Nephron (organoid): ENCODE measurements around the gene PPARG.

Experiments
- H3K27ac Mint-ChIP-seq, 3 experiments: 2 replicates each; pipeline ENCODE4 v1.8.0; 2020; ENCODE audit warnings: mixed read lengths in 3 of 3, mild to moderate bottlenecking in 2 of 3, moderate library complexity in 1 of 3
- H3K27me3 Mint-ChIP-seq: 2 replicates; pipeline ENCODE4 v1.8.0; 2021; ENCODE audit warnings: low read depth, mild to moderate bottlenecking, moderate library complexity, mixed read lengths
- H3K36me3 Mint-ChIP-seq: 2 replicates; pipeline ENCODE4 v1.8.0; 2020; ENCODE audit warnings: low read depth, mixed read lengths
- H3K4me1 Mint-ChIP-seq: 2 replicates; pipeline ENCODE4 v1.8.0; 2020; ENCODE audit warnings: mixed read lengths
- H3K4me3 Mint-ChIP-seq, 3 experiments: 2 replicates each; pipeline ENCODE4 v1.8.0; 2020; ENCODE audit warnings: mild to moderate bottlenecking in 3 of 3, mixed read lengths in 3 of 3, moderate library complexity in 2 of 3
- H3K9me3 Mint-ChIP-seq: 2 replicates; pipeline ENCODE4 v1.8.0; 2020; ENCODE audit warnings: mixed read lengths
- TF ChIP-seq, protein P1 (sequence below), 3 experiments: fragments of 200-600 bp; sonication (generic); IDR thresholded peaks; one replicate each; pipeline ENCODE4 v1.5.0; 2021; ENCODE audit warnings: antibody characterized with exemption in 3 of 3; ENCODE audit not compliant: unreplicated experiment in 3 of 3

PPARG gene

DNA sequence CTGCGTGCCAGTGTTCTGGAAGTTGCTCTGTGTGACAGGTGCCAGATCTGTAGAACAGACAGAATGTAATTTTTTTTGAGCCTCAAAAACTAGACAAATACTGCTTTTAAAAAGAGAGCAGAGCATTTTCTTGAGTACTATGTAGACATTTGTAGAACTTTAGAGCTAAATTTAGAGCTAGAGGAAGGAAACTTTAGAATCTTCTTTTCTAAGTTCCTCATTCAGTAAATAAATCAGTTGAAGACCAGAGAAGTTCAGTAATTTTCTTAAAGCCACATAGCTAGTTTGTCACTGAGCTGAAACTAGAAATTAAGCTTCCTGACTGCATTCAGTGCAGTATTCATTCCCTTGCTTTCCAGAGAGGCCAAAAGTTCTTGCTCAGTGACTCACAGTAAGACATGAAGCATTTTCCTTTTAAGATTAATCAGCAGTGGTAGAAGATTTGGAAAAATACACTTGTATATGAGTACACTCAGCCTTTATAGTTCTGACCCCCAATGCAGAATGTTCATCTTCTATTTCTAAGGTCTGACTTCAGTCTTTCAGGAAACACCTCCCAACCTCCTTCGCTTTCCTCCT is 111.8 kb downstream of the PPARG start:
- peaks cover 41% of the 10 kb centered on the region for H3K27me3 Mint-ChIP-seq
- H3K4me3 Mint-ChIP-seq: no peak overlapping the region

DNA sequence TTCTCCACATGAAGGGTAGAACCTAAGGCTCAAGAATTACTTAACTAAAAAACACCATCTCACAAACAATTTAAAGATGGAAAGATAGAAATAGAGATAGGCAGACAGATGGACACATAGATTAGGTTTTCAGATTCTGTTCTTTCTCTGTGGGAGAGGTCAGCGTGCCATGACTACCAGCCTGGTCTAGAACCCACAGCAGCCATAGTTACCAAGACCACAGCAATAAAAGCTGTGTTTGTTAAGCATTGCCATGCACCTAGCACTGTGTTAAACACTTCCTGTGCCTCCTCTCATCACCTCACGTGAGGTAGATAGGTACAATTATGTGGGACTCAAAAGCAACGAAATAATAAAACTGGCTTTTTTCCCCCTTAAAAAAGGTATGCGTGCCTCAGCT is 112.3 kb downstream of the PPARG start:
- Mint-ChIP-seq H3K4me3 (no peak overlapping the region), H3K27ac (no peak overlapping the region), H3K36me3 (peaks cover 15% of the 10 kb centered on the region), H3K9me3 (peaks cover 6% of the 10 kb centered on the region), H3K4me1 (peaks cover 6% of the 10 kb centered on the region), H3K27me3 (peaks cover 39% of the 10 kb centered on the region)
- TF ChIP-seq, protein P1, sequence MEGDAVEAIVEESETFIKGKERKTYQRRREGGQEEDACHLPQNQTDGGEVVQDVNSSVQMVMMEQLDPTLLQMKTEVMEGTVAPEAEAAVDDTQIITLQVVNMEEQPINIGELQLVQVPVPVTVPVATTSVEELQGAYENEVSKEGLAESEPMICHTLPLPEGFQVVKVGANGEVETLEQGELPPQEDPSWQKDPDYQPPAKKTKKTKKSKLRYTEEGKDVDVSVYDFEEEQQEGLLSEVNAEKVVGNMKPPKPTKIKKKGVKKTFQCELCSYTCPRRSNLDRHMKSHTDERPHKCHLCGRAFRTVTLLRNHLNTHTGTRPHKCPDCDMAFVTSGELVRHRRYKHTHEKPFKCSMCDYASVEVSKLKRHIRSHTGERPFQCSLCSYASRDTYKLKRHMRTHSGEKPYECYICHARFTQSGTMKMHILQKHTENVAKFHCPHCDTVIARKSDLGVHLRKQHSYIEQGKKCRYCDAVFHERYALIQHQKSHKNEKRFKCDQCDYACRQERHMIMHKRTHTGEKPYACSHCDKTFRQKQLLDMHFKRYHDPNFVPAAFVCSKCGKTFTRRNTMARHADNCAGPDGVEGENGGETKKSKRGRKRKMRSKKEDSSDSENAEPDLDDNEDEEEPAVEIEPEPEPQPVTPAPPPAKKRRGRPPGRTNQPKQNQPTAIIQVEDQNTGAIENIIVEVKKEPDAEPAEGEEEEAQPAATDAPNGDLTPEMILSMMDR (IDR thresholded peaks at IDR 0.05; ENCODE audit: unreplicated experiment in 3 of 3): no peak

More for the DNA sequence above, 111.8 kb downstream of the PPARG start:
- Mint-ChIP-seq H3K36me3 (peaks cover 9% of the 10 kb centered on the region), H3K4me1 (peaks cover 1% of the 10 kb centered on the region), H3K27ac (no peak overlapping the region), H3K9me3 (peaks cover 6% of the 10 kb centered on the region)
- TF ChIP-seq, protein P1 (IDR thresholded peaks at IDR 0.05; ENCODE audit: unreplicated experiment in 3 of 3): no peak

DNA sequence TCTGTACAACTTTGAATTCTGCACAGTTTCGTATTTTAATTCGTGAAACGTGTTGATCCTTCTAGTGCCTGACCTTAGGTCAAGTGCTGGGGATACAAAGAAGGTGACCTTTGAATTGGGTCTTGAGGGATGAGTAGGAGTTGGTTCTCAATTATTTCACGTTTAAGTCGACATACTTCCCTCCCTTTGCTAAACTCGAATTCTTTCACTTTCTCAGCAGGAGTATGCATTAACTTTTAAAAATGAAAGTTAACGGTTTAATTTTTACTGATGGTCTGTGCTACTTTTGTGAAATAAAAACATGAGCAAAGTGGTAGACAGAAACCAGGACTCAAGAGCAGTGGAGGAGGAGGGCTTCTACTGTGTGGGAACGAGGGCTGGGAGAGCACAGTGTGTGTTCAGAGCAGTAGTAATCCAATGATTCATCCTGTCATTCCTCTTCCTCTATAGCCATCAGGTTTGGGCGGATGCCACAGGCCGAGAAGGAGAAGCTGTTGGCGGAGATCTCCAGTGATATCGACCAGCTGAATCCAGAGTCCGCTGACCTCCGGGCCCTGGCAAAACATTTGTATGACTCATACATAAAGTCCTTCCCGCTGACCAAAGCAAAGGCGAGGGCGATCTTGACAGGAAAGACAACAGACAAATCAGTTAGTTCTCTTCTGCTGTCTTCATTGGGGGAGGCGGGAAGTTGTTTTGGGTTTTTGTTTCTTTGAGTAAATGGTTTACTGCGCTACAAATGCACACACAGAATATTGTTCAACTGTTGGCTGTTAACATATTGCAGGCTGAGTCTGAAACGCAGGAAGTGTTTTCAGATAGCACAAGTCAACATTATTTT is 116.8 kb downstream of the PPARG start:
- Mint-ChIP-seq H3K27ac (peak overlapping the region; percentile 81 to 88 (median 84)), H3K27me3 (peaks cover 22% of the 10 kb centered on the region), H3K36me3 (peaks cover 15% of the 10 kb centered on the region), H3K4me3 (no peak overlapping the region), H3K4me1 (peaks cover 6% of the 10 kb centered on the region), H3K9me3 (peaks cover 6% of the 10 kb centered on the region)
- TF ChIP-seq, protein P1 (IDR thresholded peaks at IDR 0.05; ENCODE audit: unreplicated experiment in 3 of 3): no peak

DNA sequence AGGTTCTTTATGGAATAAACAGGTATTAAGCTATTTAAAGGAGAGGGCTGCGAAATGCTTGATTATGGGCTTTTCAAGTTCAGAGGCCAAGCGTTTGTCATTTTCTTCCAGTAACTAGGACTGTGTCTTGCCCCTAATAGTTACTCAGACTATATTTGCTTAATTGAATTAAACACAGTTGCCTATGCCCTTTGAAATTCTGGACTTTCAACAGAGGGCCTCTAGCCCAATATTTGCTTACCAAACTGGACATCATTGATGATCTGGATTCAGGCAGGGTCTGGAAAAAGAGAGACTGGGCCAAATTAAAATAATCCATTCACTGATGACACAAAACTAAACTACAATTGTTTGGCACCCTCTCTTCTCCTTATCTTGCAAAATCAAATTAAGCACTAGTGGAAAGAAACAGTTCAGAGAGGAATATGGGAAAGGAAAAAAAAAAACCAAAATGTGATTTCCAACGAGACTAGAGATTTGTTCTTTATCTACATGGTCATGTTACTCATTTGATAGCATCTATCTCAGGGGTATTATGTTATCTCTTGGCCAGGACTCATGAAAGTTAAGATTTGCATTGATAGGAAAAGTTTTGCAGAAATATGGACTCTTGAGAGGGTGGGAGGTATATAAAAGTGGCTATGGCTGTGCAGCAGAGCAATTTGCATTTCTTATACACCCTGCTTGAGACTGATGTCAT is 120.3 kb downstream of the PPARG start:
- peaks cover 13% of the 10 kb centered on the region for H3K27me3 Mint-ChIP-seq
- TF ChIP-seq, protein P1 (IDR thresholded peaks at IDR 0.05; ENCODE audit: unreplicated experiment in 3 of 3): no peak
- H3K4me1 Mint-ChIP-seq: peaks cover 6% of the 10 kb centered on the region
- H3K9me3 Mint-ChIP-seq: peaks cover 5% of the 10 kb centered on the region
- peaks cover 21% of the 10 kb centered on the region for H3K36me3 Mint-ChIP-seq
- H3K27ac Mint-ChIP-seq: no peak overlapping the region
- H3K4me3 Mint-ChIP-seq: no peak overlapping the region

DNA sequence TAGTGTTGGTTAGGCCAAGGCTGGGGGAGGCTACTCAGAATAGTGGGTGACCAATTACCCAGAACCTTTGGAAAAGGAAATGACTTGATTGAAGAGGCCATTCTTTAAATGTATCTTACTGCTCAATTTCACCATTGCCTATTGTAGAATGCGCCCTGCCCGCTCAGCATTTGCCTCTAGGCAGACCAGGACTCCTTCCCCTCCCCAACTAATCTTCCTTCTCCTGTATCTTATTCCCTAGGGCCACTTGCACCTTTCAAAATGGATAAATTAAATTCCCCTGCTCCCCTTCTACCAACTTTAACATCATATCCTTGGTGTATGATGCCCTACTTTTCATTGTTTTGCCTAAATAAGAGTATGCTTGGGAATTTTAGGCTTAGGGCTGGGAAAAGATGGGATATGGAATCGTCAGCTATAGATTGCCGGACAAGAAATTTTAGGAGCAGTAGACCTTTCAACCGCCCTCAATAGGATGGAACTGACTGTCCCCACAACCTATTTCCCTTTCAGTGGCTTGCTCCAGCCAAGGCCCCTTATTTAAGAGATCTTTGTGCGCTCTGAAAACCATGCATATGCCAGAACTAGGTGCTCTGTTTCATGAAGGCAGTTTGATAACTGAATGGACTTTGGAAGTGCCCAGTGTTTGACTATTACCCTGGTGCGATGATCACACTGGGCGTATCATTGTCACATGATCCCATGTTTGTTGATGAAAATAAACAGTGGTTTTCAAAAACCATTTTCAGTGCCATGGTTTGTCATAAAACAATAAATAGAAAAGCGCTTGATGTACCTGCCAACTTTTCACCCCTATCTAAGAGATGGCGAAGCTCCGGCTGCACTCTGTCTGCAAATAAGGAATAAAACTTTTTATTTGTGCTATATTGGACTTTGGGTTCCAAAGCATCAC is 121.1 kb downstream of the PPARG start:
- Mint-ChIP-seq H3K27ac (no peak overlapping the region), H3K36me3 (peaks cover 19% of the 10 kb centered on the region), H3K4me1 (peaks cover 6% of the 10 kb centered on the region), H3K9me3 (peaks cover 2% of the 10 kb centered on the region), H3K27me3 (peaks cover 15% of the 10 kb centered on the region), H3K4me3 (no peak overlapping the region)
- TF ChIP-seq, protein P1 (IDR thresholded peaks at IDR 0.05; ENCODE audit: unreplicated experiment in 3 of 3): no peak
